B cell (primary cell): ENCODE measurements around the gene ZMYM2.
A peak's percentile ranks its signal among the peaks of the same experiment; 100 is the strongest.

ENCODE experiments used
- EZH2 ChIP-seq: IDR thresholded peaks from 2 replicates; pipeline ENCODE4 v1.6.1; 2012; ENCODE audit warnings: borderline replicate concordance, low read depth, mild to moderate bottlenecking, moderate library complexity, low read length; ENCODE audit not compliant: insufficient read depth, poor library complexity, severe bottlenecking
- TF ChIP-seq, protein P1 (sequence below): fragments of 200-600 bp; IDR thresholded peaks from one replicate; pipeline ENCODE4 v1.8.0; 2022; ENCODE audit warnings: antibody characterized with exemption, mild to moderate bottlenecking

- TF ChIP-seq, protein P1, sequence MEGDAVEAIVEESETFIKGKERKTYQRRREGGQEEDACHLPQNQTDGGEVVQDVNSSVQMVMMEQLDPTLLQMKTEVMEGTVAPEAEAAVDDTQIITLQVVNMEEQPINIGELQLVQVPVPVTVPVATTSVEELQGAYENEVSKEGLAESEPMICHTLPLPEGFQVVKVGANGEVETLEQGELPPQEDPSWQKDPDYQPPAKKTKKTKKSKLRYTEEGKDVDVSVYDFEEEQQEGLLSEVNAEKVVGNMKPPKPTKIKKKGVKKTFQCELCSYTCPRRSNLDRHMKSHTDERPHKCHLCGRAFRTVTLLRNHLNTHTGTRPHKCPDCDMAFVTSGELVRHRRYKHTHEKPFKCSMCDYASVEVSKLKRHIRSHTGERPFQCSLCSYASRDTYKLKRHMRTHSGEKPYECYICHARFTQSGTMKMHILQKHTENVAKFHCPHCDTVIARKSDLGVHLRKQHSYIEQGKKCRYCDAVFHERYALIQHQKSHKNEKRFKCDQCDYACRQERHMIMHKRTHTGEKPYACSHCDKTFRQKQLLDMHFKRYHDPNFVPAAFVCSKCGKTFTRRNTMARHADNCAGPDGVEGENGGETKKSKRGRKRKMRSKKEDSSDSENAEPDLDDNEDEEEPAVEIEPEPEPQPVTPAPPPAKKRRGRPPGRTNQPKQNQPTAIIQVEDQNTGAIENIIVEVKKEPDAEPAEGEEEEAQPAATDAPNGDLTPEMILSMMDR, result peak; percentile 59
- no peak for TF ChIP-seq EZH2
Observed at GRCh38 chr13:19927117-19927748, 31.3 kb upstream of the ZMYM2 start.
